Panc1 (cell line): ENCODE data around the gene SIAH3.

ENCODE experiments used
- POLR2AphosphoS5 ChIP-seq: IDR thresholded peaks from 2 replicates; pipeline ENCODE4 v1.6.1; 2012; ENCODE audit warnings: mild to moderate bottlenecking, low read depth, low read length, moderate library complexity
- TCF7L2 ChIP-seq: IDR thresholded peaks from 2 replicates; pipeline ENCODE4 v1.6.1; 2011; ENCODE audit warnings: mild to moderate bottlenecking, low read depth, low read length, inconsistent platforms
- TF ChIP-seq, protein P1 (sequence below): fragments of 450-650 bp; IDR thresholded peaks from 2 replicates; pipeline ENCODE4 v1.5.1; 2017; ENCODE audit warnings: mild to moderate bottlenecking
- TF ChIP-seq, protein P2 (sequence below), 2 experiments: IDR thresholded peaks; 2 replicates each; pipeline ENCODE4 v1.6.1; 2011 to 2012; ENCODE audit warnings: low read depth in 2 of 2, control low read depth in 1 of 2, low read length in 1 of 2, mild to moderate bottlenecking in 1 of 2, moderate library complexity in 1 of 2; ENCODE audit not compliant: insufficient read depth in 1 of 2

DNA sequence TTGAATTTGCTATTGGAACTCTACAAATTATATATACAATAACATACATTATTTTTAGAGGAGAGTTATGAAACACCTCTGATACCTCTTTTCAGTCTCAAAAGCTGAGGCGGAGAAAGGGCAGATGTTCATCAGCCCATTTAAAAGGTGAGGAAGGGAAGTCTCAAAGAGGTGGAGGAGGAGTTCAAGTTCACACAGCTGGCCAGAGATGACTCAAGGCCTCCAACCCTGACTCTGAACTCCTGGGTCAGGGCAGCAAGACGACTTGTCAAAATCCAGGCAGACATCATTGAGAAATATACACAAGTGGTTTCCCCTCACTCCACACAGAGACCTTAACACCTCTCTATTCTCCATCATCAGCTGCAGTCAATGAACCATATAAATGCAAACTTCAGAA, 2.1 kb downstream of the SIAH3 start:
- TF ChIP-seq, protein P1, sequence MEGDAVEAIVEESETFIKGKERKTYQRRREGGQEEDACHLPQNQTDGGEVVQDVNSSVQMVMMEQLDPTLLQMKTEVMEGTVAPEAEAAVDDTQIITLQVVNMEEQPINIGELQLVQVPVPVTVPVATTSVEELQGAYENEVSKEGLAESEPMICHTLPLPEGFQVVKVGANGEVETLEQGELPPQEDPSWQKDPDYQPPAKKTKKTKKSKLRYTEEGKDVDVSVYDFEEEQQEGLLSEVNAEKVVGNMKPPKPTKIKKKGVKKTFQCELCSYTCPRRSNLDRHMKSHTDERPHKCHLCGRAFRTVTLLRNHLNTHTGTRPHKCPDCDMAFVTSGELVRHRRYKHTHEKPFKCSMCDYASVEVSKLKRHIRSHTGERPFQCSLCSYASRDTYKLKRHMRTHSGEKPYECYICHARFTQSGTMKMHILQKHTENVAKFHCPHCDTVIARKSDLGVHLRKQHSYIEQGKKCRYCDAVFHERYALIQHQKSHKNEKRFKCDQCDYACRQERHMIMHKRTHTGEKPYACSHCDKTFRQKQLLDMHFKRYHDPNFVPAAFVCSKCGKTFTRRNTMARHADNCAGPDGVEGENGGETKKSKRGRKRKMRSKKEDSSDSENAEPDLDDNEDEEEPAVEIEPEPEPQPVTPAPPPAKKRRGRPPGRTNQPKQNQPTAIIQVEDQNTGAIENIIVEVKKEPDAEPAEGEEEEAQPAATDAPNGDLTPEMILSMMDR = no peak
- TF ChIP-seq POLR2AphosphoS5 (no peak), TCF7L2 (no peak)
- TF ChIP-seq, protein P2, sequence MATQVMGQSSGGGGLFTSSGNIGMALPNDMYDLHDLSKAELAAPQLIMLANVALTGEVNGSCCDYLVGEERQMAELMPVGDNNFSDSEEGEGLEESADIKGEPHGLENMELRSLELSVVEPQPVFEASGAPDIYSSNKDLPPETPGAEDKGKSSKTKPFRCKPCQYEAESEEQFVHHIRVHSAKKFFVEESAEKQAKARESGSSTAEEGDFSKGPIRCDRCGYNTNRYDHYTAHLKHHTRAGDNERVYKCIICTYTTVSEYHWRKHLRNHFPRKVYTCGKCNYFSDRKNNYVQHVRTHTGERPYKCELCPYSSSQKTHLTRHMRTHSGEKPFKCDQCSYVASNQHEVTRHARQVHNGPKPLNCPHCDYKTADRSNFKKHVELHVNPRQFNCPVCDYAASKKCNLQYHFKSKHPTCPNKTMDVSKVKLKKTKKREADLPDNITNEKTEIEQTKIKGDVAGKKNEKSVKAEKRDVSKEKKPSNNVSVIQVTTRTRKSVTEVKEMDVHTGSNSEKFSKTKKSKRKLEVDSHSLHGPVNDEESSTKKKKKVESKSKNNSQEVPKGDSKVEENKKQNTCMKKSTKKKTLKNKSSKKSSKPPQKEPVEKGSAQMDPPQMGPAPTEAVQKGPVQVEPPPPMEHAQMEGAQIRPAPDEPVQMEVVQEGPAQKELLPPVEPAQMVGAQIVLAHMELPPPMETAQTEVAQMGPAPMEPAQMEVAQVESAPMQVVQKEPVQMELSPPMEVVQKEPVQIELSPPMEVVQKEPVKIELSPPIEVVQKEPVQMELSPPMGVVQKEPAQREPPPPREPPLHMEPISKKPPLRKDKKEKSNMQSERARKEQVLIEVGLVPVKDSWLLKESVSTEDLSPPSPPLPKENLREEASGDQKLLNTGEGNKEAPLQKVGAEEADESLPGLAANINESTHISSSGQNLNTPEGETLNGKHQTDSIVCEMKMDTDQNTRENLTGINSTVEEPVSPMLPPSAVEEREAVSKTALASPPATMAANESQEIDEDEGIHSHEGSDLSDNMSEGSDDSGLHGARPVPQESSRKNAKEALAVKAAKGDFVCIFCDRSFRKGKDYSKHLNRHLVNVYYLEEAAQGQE (IDR thresholded peaks at IDR 0.05; ENCODE audit: insufficient read depth in 1 of 2, low read depth in 2 of 2, low read length in 1 of 2) = no peak
